ENCODE results near the gene SULT1A2.
A peak's percentile ranks its signal among the peaks of the same experiment; 100 is the strongest.
"Not testable (repeated sequence)": the region's sequence is repeated elsewhere in the genome, so short reads cannot be mapped to it uniquely, and the experiment has no call there.

SULT1A2 gene

GRCh38 chr16:28596840-28597691, at the start of gene SULT1A2:
SULT1A2 (minus strand) TSS chr16:28597050; CDS start chr16:28595930, 1,120 bp downstream.
- no peak for DNase-seq

- not testable (repeated sequence) for DNase-seq
Measured at GRCh38 chr16:28639959-28640358, 43.1 kb upstream of the SULT1A2 start.

GRCh38 chr16:28638359-28638758, 41.5 kb upstream of the SULT1A2 start:
- DNase-seq: not testable (repeated sequence)

GRCh38 chr16:28637765-28638164, 40.9 kb upstream of the SULT1A2 start, which contains the start of gene NPIPB8:
NPIPB8 (plus strand) TSS chr16:28638065; CDS start chr16:28638361, 296 bp downstream.
- DNase-seq: not testable (repeated sequence)

GRCh38 chr16:28636093-28636823, 39.4 kb upstream of the SULT1A2 start:
- DNase-seq: not testable (repeated sequence)

GRCh38 chr16:28630905-28631304, 34.1 kb upstream of the SULT1A2 start:
- DNase-seq: not testable (repeated sequence)

GRCh38 chr16:28623172-28623711, 26.4 kb upstream of the SULT1A2 start:
- DNase-seq: peak in 26 of 58 donors; percentile 7 to 71 (median 32)

GRCh38 chr16:28622532-28623171, 25.8 kb upstream of the SULT1A2 start:
- peak in 1 of 58 donors; percentile 55 for DNase-seq

GRCh38 chr16:28621481-28622155, 24.8 kb upstream of the SULT1A2 start:
- no peak for DNase-seq

- not testable (repeated sequence) for DNase-seq
Measured at GRCh38 chr16:28620316-28620715, 23.5 kb upstream of the SULT1A2 start.

- DNase-seq: no peak
Measured at GRCh38 chr16:28617874-28618273, 21.0 kb upstream of the SULT1A2 start.

GRCh38 chr16:28616636-28617035, 19.8 kb upstream of the SULT1A2 start:
- DNase-seq: no peak

GRCh38 chr16:28616224-28616577, 19.4 kb upstream of the SULT1A2 start:
- not testable (repeated sequence) for DNase-seq

- DNase-seq: peak in 28 of 58 donors; percentile 2 to 61 (median 31)
Measured at GRCh38 chr16:28615486-28616223, 18.8 kb upstream of the SULT1A2 start.

- DNase-seq: not testable (repeated sequence)
Measured at GRCh38 chr16:28614561-28614960, 17.7 kb upstream of the SULT1A2 start.

- not testable (repeated sequence) for DNase-seq
Measured at GRCh38 chr16:28613912-28614311, 17.1 kb upstream of the SULT1A2 start.

GRCh38 chr16:28612359-28613280, 15.8 kb upstream of the SULT1A2 start:
- not testable (repeated sequence) for DNase-seq

GRCh38 chr16:28610595-28611191, 13.8 kb upstream of the SULT1A2 start:
- no peak for DNase-seq

All from anterior cingulate cortex (tissue), 58 donors.